GM21529 (cell line): ENCODE data around the gene NPFFR2.
"Not testable (repeated sequence)": the region's sequence is repeated elsewhere in the genome, so short reads cannot be mapped to it uniquely, and the experiment has no call there.

Source experiments
- ATAC-seq: cut with Tn5 transposase; IDR thresholded peaks from one replicate; pipeline ENCODE4 v1.9.1; 2021; ENCODE audit not compliant: unreplicated experiment

The NPFFR2 gene

GRCh38 chr4:72031868-72032608 lies at the start of gene NPFFR2:
NPFFR2 (plus strand) TSS chr4:72032000; CDS start chr4:72128592, 96,592 bp downstream.
- no peak for ATAC-seq

GRCh38 chr4:71992571-71993312 lies 39.1 kb upstream of the NPFFR2 start:
- ATAC-seq, result no peak

- ATAC-seq, result no peak
Measured at GRCh38 chr4:71994559-71994958, 37.2 kb upstream of the NPFFR2 start.

GRCh38 chr4:71995297-71995696 lies 36.5 kb upstream of the NPFFR2 start:
- ATAC-seq, result no peak

GRCh38 chr4:72006586-72006985 lies 25.2 kb upstream of the NPFFR2 start:
- ATAC-seq, result no peak

GRCh38 chr4:72011906-72012305 lies 19.9 kb upstream of the NPFFR2 start:
- no peak for ATAC-seq

- ATAC-seq, result no peak
Measured at GRCh38 chr4:72016011-72016410, 15.8 kb upstream of the NPFFR2 start.

- ATAC-seq, result no peak
Measured at GRCh38 chr4:72019688-72020087, 12.1 kb upstream of the NPFFR2 start.

- ATAC-seq, result no peak
Measured at GRCh38 chr4:72022553-72022952, 9.2 kb upstream of the NPFFR2 start.

GRCh38 chr4:72055566-72055965 lies 23.8 kb downstream of the NPFFR2 start:
- ATAC-seq, result no peak

GRCh38 chr4:72063726-72064125 lies 31.9 kb downstream of the NPFFR2 start:
- no peak for ATAC-seq

- ATAC-seq, result no peak
Measured at GRCh38 chr4:72067051-72067450, 35.3 kb downstream of the NPFFR2 start.

GRCh38 chr4:72073816-72074215 lies 42.0 kb downstream of the NPFFR2 start:
- ATAC-seq, result no peak

GRCh38 chr4:72076562-72076961 lies 44.8 kb downstream of the NPFFR2 start:
- no peak for ATAC-seq

- ATAC-seq, result no peak
Measured at GRCh38 chr4:72077346-72077745, 45.5 kb downstream of the NPFFR2 start.

- peak; percentile 75 for ATAC-seq
Measured at GRCh38 chr4:72084587-72085011, 52.8 kb downstream of the NPFFR2 start.

GRCh38 chr4:72090606-72091005 lies 58.8 kb downstream of the NPFFR2 start:
- ATAC-seq, result not testable (repeated sequence)

GRCh38 chr4:72094059-72094797 lies 62.4 kb downstream of the NPFFR2 start:
- no peak for ATAC-seq

GRCh38 chr4:72107456-72107855 lies 75.7 kb downstream of the NPFFR2 start:
- ATAC-seq, result no peak

GRCh38 chr4:72109364-72109763 lies 77.6 kb downstream of the NPFFR2 start:
- no peak for ATAC-seq

GRCh38 chr4:72109959-72110497 lies 78.2 kb downstream of the NPFFR2 start:
- no peak for ATAC-seq
